GM19395 (cell line): ENCODE data around the gene HIC2.
A peak's percentile ranks its signal among the peaks of the same experiment; 100 is the strongest.
"Not testable (repeated sequence)": the region's sequence is repeated elsewhere in the genome, so short reads cannot be mapped to it uniquely, and the experiment has no call there.

Source experiments
- ATAC-seq: cut with Tn5 transposase; IDR thresholded peaks from one replicate; pipeline ENCODE4 v1.9.1; 2021; ENCODE audit warnings: mild to moderate bottlenecking, moderate library complexity; ENCODE audit not compliant: unreplicated experiment

Gene HIC2

DNA sequence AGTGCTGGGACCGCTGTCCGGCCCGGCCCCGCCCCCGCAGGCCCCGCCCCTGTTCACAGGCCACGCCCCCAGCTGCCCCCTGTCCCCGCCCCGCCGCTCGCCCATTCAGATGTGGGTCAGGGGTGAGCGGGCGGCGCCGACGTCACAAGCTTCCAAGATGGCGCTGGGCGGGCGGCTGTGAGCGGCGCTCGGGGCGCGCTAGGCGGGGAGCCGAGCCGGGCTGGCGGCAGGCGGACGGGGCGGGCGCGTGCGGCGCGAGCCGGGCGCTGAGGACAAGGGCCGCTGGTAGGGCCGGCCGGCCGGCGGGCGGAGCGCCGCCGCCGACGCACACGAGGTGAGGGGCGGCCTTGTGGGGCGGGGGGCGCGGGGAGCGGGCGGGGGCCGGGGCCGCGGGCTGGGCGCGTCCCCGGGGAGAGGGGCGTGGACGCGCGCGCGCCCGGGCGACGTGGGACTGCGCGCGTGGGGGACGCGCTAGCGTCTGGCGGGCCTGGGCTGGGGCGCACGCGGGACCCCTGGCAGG is at the start of gene HIC2:
TSS of gene HIC2 (plus strand) at position 145 of the 520 bp plus-strand sequence. CDS start 25,461 bp downstream, outside the sequence.
- ATAC-seq: peak; percentile 66

- not testable (repeated sequence) for ATAC-seq
Measured at GRCh38 chr22:21368603-21369310, 48.4 kb upstream of the HIC2 start.

GRCh38 chr22:21375880-21376279 is 41.3 kb upstream of the HIC2 start:
- ATAC-seq: not testable (repeated sequence)

DNA sequence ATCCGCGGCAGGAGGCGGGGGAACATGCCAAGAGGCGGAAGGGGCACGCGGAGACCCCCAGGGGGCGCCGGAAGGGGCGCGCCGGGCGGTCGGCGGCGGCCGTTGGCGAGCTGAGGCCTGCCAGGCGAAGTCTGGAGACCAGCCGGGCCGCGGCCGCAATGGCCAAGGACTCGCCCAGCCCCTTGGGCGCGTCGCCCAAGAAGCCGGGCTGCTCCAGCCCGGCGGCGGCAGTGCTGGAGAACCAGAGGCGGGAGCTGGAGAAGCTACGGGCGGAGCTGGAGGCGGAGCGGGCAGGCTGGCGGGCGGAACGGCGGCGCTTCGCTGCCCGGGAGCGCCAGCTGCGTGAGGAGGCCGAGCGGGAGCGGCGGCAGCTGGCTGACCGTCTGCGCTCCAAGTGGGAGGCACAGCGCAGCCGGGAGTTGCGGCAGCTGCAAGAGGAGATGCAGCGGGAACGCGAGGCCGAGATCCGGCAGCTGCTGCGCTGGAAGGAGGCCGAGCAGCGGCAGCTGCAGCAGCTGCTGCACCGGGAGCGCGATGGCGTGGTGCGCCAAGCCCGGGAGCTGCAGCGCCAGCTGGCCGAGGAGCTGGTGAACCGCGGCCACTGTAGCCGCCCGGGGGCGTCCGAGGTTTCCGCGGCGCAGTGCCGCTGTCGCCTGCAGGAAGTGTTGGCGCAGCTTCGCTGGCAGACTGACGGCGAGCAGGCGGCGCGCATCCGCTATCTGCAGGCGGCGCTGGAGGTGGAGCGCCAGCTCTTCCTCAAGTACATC is 33.3 kb upstream of the HIC2 start, which contains the start of gene RIMBP3B:
TSS of gene RIMBP3B (plus strand) at position 51 of the 767 bp plus-strand sequence. CDS start at position 159, 108 bp downstream.
- not testable (repeated sequence) for ATAC-seq

- ATAC-seq: not testable (repeated sequence)
Measured at GRCh38 chr22:21384468-21385357, 32.5 kb upstream of the HIC2 start.

- not testable (repeated sequence) for ATAC-seq
Measured at GRCh38 chr22:21389480-21389879, 27.7 kb upstream of the HIC2 start.

DNA sequence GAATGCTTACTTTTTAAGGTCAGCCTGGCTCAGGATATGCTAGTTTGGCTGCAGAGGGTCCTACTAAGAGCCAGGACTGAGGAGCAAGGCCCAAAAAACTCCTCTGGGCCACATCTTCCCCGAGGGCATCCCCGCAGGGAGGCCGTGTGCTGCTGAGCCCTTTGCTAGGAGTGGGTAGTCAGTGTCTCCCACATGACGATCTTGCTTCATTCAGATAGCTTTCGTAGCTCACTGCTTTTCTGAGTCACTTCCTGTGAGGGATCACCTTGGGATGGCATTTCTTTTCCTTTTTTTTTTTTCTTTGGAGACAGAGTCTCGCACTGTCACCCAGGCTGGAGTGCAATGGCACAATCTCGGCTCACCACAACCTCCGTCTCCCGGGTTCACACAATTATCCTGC is 27.2 kb upstream of the HIC2 start:
- not testable (repeated sequence) for ATAC-seq

GRCh38 chr22:21394613-21395012 is 22.6 kb upstream of the HIC2 start:
- ATAC-seq: not testable (repeated sequence)

- ATAC-seq: not testable (repeated sequence)
Measured at GRCh38 chr22:21401197-21401969, 15.8 kb upstream of the HIC2 start.

DNA sequence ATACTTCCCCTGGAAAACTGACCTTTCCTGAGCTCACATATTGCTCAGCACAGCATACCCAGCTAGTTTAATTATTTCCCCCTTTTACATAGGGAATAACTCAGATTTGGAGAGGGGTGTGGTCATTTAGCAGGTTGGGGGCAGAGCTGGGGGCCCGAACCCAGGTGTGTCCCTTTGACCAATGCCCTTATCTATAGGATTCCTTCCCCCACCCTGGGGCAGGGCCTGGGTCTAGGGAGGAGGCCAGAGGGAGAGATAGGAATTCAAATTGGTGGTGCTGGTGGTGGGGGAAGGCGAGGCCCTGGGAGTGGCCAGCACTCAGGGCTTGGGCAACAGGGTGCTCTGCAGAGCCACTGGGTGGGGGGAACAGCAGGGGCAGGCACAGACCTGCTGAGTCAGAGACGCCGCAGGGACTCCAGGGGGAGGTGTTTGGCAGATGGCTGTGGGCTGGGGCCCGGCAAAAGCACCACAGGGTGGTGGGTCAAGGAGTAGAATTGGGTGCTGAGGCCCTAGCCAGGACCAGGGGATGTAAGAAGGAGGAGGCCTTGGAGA is 14.3 kb upstream of the HIC2 start:
- not testable (repeated sequence) for ATAC-seq

DNA sequence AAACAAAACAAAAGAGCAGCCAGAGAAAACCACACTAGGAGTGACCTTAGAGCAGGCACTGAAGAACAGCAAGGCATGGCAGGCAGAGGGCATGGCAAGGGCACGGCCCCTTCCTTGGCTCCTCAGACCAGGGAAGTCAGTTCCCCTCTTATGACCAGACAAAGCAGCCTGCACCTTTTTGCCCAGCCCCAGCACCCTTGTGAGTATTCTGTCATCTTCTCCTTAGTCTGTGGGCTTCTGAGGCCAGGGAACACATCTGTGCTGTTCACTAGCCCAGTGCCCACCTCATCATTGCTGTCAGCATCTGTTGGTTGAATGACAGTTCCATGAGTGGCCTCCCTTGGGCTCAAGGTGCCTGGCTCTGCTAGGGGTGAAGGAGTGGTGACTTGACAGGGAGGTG is 10.0 kb upstream of the HIC2 start:
- ATAC-seq: not testable (repeated sequence)

GRCh38 chr22:21407792-21408191 is 9.4 kb upstream of the HIC2 start:
- not testable (repeated sequence) for ATAC-seq

GRCh38 chr22:21416375-21416774 is 796 bp upstream of the HIC2 start:
- not testable (repeated sequence) for ATAC-seq

DNA sequence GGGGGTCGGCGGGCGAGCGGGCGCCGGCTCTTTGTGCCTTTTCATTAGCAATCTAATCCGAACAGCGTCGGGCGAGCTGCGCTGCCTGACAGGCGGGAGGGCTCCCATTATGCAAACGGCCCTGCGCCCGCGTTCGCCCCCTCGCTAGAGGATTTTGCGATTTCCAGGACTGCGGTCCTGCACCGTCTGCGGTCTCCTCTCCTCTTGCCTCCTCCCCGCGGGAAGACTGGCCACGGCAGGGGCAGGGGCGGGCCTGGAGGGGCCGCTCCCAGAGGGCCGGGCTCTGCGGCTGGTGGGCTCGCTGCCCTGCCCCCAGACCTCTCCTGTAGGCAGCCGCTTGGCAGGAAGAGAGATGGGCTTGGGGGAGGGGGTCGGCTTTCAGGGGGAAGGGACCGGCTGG is 682 bp downstream of the HIC2 start:
- peak; percentile 37 for ATAC-seq

- not testable (repeated sequence) for ATAC-seq
Measured at GRCh38 chr22:21418974-21419638, 1.9 kb downstream of the HIC2 start.

DNA sequence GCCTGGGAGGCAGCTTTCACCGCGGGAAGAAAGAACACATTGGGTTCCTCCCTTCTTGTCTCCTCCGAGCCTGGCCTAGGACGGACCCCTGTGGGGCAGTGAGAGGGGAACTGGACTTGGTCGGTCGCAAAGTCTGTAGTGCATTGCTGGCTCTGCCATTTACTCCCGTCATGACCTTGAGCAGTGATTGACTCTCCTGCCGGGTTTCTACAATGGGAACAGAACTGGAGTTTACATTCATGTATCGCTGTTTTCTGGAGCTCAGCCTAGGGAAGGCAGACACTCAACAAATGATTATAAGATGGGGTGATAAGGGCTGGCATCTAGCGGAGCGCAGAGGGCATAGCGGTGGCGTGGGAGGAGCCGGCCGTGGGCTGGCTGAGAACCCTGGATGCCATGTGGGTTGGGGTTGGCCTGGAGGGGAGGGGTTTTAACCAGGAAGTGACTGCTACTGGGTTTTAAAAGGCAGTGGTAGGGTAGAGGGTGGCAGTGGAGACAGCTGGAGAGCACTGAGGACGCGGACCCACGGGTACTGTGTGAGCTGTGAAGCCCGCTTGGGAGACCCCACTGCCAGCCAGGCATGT is 3.1 kb downstream of the HIC2 start:
- ATAC-seq: not testable (repeated sequence)

DNA sequence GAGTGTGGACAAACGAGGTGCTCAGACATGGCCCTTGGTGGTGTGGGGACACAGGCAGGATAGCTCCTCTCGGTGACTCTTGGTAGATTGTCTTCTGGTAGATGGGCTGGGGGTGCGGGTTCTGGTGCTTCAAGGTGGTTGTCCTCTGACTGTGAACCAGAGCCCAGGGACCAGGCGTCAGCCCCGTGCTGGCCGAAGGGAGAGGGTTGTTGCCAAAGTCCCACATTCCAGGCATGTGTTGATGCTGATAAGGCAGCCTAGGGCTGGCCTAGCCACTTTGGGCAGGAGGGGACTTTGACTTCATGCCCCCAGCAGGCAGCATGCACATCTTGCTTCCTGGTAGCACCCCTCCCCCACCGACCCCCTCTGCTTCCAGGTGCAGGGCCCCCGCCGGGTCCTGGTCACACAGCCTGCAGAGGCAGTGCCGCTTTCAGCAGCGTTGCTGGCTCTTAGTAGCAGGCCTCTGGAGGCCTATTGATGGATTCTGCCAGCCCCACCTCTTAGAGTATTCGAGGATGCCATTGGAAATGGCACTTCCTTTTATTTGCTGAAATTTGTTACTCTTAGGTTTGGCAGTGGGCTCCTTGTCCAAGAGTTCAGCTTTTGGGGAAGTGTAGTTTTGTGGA is 7.0 kb downstream of the HIC2 start:
- ATAC-seq: not testable (repeated sequence)
